22Rv1 (cell line): ENCODE results near the gene PNLDC1.

ENCODE experiments used
- H3K27ac ChIP-seq: fragments of 450-650 bp; 2 replicates; pipeline ENCODE4 v1.5.1; 2017
- ZFX ChIP-seq: fragments of 450-650 bp; IDR thresholded peaks from 2 replicates; pipeline ENCODE4 v1.6.1; 2017; ENCODE audit warnings: antibody characterized with exemption, borderline replicate concordance
- TF ChIP-seq, protein P1 (sequence below): fragments of 450-650 bp; IDR thresholded peaks from 2 replicates; pipeline ENCODE4 v1.5.1; 2017; ENCODE audit warnings: mild to moderate bottlenecking

Gene PNLDC1

DNA sequence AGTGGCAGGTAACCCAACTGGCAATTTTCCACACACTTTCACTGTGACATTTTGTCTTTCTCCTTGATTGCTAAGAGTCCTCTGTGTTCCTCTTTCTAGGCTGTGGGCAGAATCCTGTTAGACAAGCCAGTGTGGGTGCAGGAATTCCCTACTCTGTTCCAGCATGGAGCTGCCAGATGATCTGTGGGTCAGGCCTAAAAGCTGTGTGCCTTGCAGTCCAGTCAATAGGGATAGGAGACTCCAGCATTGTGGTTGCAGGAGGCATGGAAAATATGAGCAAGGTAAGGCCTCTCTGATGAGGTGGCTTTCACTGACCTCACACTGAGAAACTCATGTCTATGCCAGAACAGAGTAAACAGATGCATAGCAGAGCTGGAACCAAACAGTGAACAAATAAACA lies 33.2 kb upstream of the PNLDC1 start:
- H3K27ac ChIP-seq, result no peak overlapping the region
- TF ChIP-seq, protein P1, sequence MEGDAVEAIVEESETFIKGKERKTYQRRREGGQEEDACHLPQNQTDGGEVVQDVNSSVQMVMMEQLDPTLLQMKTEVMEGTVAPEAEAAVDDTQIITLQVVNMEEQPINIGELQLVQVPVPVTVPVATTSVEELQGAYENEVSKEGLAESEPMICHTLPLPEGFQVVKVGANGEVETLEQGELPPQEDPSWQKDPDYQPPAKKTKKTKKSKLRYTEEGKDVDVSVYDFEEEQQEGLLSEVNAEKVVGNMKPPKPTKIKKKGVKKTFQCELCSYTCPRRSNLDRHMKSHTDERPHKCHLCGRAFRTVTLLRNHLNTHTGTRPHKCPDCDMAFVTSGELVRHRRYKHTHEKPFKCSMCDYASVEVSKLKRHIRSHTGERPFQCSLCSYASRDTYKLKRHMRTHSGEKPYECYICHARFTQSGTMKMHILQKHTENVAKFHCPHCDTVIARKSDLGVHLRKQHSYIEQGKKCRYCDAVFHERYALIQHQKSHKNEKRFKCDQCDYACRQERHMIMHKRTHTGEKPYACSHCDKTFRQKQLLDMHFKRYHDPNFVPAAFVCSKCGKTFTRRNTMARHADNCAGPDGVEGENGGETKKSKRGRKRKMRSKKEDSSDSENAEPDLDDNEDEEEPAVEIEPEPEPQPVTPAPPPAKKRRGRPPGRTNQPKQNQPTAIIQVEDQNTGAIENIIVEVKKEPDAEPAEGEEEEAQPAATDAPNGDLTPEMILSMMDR, result no peak
- TF ChIP-seq ZFX, result no peak

DNA sequence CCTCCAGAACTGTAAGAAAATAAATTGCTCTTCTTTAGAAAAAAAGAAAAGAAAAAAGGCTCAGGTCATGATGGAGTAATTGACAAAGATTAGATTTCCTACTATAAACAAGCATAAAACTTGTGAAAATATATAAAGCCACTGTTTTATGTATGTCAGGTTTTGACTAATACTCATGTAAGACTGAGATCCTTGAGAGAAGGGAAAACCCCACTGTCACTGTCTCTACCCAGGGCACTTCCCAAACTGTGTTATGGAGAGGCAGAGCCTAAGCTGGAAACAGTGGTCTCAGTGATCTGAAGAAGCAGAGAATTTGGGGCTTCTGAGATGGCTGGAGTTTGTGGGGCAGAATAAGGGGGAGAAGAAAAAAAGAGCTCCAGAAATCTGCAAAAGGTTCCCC lies 30.6 kb upstream of the PNLDC1 start:
- H3K27ac ChIP-seq, result no peak overlapping the region
- TF ChIP-seq, protein P1, result no peak
- TF ChIP-seq ZFX, result no peak

DNA sequence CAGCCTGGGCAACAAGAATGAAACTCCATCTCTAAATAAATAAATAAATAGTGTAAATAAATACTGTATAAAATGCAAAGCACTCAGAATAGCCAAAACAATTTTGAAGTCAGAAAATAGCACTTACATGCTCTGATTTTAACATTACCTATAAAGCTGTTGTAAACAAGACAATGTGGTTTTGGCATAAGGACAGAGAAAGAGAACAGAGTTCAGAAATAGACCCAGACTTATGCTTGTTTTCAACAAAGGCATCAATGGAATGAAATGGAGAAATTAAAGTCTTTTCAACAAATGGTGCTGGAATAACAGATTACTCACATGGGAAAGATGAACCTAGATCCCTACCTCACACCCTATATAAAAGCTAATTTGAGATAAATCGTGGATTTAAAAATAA lies 27.9 kb upstream of the PNLDC1 start:
- no peak for TF ChIP-seq ZFX
- TF ChIP-seq, protein P1, result no peak
- no peak overlapping the region for H3K27ac ChIP-seq

DNA sequence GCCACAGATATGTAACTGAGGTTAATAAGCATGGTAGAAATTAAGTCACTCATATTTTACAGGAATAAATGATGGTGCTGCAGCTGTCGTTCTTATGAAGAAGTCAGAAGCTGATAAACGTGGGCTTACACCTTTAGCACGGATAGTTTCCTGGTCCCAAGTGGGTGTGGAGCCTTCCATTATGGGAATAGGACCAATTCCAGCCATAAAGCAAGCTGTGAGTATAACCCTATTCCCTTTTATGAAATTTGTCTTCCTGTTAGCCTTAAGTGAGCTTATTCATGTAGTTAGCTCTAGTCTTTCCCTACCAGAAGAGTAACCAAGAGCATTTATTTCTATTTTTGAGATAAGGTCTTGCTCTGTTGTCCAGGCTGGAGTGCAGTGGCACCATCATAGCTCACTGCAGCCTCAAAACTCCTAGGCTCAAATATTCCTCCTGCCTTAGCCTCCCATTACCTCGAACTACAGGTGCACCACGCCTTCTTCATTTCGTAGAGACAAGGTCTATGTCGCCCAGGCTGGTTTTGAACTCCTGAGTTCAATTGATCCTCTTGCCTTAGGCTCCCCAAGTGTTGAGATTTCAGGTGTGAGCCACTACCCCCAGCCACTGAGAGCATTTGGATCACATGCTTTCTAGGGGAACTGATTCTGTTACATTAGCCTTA lies 22.7 kb upstream of the PNLDC1 start:
- peak overlapping the region; percentile 22; the same call in 1 of the 2 replicates for H3K27ac ChIP-seq
- no peak for TF ChIP-seq ZFX
- TF ChIP-seq, protein P1, result no peak

DNA sequence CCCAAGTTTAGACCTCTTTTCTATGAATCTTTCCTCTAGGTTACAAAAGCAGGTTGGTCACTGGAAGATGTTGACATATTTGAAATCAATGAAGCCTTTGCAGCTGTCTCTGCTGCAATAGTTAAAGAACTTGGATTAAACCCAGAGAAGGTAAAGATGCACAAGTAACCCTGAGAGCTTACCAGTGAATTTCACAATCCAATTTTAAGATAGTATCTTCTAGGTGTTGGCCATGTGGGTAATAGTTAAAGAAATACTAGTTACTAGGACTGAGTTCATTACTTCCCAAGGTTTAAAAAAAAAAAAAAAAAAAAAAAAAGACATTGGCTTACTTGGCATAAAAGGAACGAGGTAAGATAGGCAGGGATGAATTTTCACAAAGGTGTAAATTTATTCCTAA lies 21.9 kb upstream of the PNLDC1 start:
- TF ChIP-seq, protein P1, result no peak
- no peak for TF ChIP-seq ZFX

DNA sequence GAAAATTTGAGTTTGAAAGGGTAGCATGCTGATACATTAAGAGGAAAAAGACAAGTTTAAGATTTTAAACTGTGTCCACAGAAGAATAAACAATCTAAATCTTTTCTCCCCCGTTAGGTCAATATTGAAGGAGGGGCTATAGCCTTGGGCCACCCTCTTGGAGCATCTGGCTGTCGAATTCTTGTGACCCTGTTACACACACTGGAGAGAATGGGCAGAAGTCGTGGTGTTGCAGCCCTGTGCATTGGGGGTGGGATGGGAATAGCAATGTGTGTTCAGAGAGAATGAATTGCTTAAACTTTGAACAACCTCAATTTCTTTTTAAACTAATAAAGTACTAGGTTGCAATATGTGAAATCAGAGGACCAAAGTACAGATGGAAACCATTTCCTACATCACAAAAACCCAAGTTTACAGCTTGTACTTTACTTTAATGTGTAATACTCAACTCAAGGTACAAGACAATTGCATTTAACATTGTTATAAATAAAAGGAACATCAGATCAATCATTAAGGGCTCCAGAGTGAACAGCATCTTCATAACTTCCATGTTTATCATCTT lies 21.5 kb upstream of the PNLDC1 start:
- TF ChIP-seq ZFX, result no peak
- TF ChIP-seq, protein P1, result no peak
- H3K27ac ChIP-seq, result peak overlapping the region; percentile 22; the same call in 1 of the 2 replicates

More for the DNA sequence above, 21.9 kb upstream of the PNLDC1 start:
- peak overlapping the region; percentile 22; the same call in 1 of the 2 replicates for H3K27ac ChIP-seq

DNA sequence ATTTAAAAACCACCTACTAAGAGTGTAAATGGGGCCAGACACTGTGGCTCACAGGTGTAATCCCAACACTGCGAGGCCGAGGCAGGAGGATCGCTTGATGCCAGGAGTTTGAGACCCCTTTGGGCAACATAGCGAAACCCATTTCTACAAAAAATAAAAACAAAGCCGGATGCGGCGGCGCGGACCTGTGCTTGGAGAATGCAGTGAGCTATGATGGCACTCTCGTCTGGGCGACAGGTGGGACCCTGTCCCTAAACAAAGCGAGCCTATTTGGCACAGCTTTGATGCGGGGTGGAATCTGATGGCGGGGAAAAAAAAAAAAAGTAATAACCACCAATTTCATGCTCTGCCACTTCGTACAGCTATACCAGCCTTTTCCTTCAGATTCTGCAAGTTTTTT lies 11.8 kb upstream of the PNLDC1 start:
- H3K27ac ChIP-seq, result peak overlapping the region; percentile 93
- TF ChIP-seq, protein P1, result no peak
- TF ChIP-seq ZFX, result no peak
